H1 (cell line): ENCODE results near the gene DOCK6. TPM values are rescaled to one million over a fixed set of nuclear protein-coding genes. Genes with fewer than 3 reads are reported as not detected.

Experiments used
- CTCF ChIA-PET: fragments of 300-600 bp; sonication (Branson Sonifier 250); formaldehyde crosslinking; loops from one replicate; lab custom pipeline; 2021; ENCODE audit not compliant: partially characterized antibody; lab: Charles Lee
- POLR2A ChIA-PET: fragments of 300-600 bp; sonication (Branson Sonifier 250); formaldehyde crosslinking; loops from one replicate; lab custom pipeline; 2021; ENCODE audit warnings: inconsistent platforms; ENCODE audit not compliant: partially characterized antibody; lab: Charles Lee
- DNase-seq, 2 experiments: peaks; one replicate each; pipeline versions ENCODE4 v3.0.0 to v3.0.0-alpha.2; 2010 to 2022; ENCODE audit warnings: low spot score in 2 of 2, low read depth in 1 of 2, mixed read lengths in 1 of 2
- FAIRE-seq: peaks from 2 replicates; lab custom pipeline; 2011; peaks lifted over from hg19 to GRCh38; lab: Jason Lieb, UNC
- H2AFZ ChIP-seq: 2 replicates; pipeline ENCODE4 v1.8.1; 2012; ENCODE audit warnings: low read length, inconsistent platforms
- H2AK5ac ChIP-seq: 2 replicates; pipeline ENCODE4 v1.6.1; 2013; ENCODE audit warnings: low read depth, low read length
- H2BK120ac ChIP-seq: replicated peaks from 2 replicates; pipeline ENCODE3; 2013; ENCODE audit warnings: low read depth, low read length, inconsistent platforms
- H2BK12ac ChIP-seq: 2 replicates; pipeline ENCODE4 v1.6.1; 2013; ENCODE audit warnings: low read depth, low read length
- H2BK15ac ChIP-seq: 2 replicates; pipeline ENCODE4 v1.6.1; 2013; ENCODE audit warnings: low read length
- H2BK20ac ChIP-seq: 2 replicates; pipeline ENCODE4 v1.6.1; 2013; ENCODE audit warnings: low read length
- H2BK5ac ChIP-seq: 2 replicates; pipeline ENCODE4 v1.6.1; 2013; ENCODE audit warnings: low read depth, low read length
- H3K14ac ChIP-seq: 2 replicates; pipeline ENCODE4 v1.6.1; 2013; ENCODE audit warnings: inconsistent platforms; ENCODE audit not compliant: insufficient read length
- H3K18ac ChIP-seq: 2 replicates; pipeline ENCODE4 v1.6.1; 2013; ENCODE audit warnings: low read length; ENCODE audit errors: extremely low read depth
- H3K23ac ChIP-seq: 2 replicates; pipeline ENCODE4 v1.6.1; 2013; ENCODE audit warnings: inconsistent platforms; ENCODE audit not compliant: insufficient read length
- H3K23me2 ChIP-seq: 2 replicates; pipeline ENCODE4 v1.6.1; 2013; ENCODE audit warnings: low read depth, low read length
- H3K27ac ChIP-seq: 2 replicates; pipeline ENCODE4 v1.6.1; 2011; ENCODE audit warnings: low read depth, low read length, inconsistent platforms
- H3K27me3 ChIP-seq, 4 experiments: replicated peaks in 1 of 4; 1 replicate in 1 of 4; 2 replicates in 3 of 4; pipeline versions ENCODE4 v1.6.1 to v1.8.1; 2011 to 2013; ENCODE audit warnings: low read length in 3 of 4, mild to moderate bottlenecking in 3 of 4, inconsistent platforms in 2 of 4, mixed read lengths in 2 of 4, moderate library complexity in 1 of 4; ENCODE audit not compliant: control insufficient read depth in 3 of 4, insufficient read depth in 3 of 4; ENCODE audit errors: extremely low read depth in 1 of 4
- H3K36me3 ChIP-seq, 4 experiments: 2 replicates each; pipeline versions ENCODE4 v1.6.1 to v1.8.1; 2011 to 2013; ENCODE audit warnings: mild to moderate bottlenecking in 4 of 4, low read length in 3 of 4, moderate library complexity in 2 of 4, control low read depth in 1 of 4, inconsistent platforms in 1 of 4; ENCODE audit not compliant: insufficient read depth in 4 of 4, control insufficient read depth in 2 of 4
- H3K4ac ChIP-seq: replicated peaks from 2 replicates; pipeline ENCODE3; 2013; ENCODE audit warnings: low read length, low read depth, mixed read lengths, inconsistent platforms; ENCODE audit not compliant: insufficient read length
- H3K4me1 ChIP-seq, 4 experiments: replicated peaks in 1 of 4; 1 replicate in 1 of 4; 2 replicates in 3 of 4; pipeline versions ENCODE4 v1.6.1 to v1.8.1; 2011 to 2013; ENCODE audit warnings: low read length in 3 of 4, inconsistent platforms in 2 of 4, mixed read lengths in 1 of 4; ENCODE audit not compliant: insufficient read depth in 4 of 4, control insufficient read depth in 3 of 4
- H3K4me2 ChIP-seq, 2 experiments: 2 replicates each; pipeline versions ENCODE4 v1.6.1 to v1.8.1; 2011 to 2013; ENCODE audit warnings: low read depth in 2 of 2, low read length in 2 of 2, control low read depth in 1 of 2, inconsistent platforms in 1 of 2, mild to moderate bottlenecking in 1 of 2; ENCODE audit not compliant: insufficient read depth in 1 of 2
- H3K4me3 ChIP-seq, 4 experiments: fragments of 200-600, 300-600 bp in 1 of 4; sonication (generic), shearing (Covaris generic), sonication (Bioruptor Twin) in 1 of 4; 2 replicates each; pipeline versions ENCODE4 v1.5.1 to v1.8.1; 2011 to 2016; ENCODE audit warnings: low read length in 4 of 4, low read depth in 3 of 4, control low read depth in 2 of 4, inconsistent platforms in 2 of 4, mild to moderate bottlenecking in 2 of 4, mixed read lengths in 1 of 4, moderate library complexity in 1 of 4; ENCODE audit not compliant: insufficient read depth in 2 of 4; ENCODE audit errors: extremely low read depth in 1 of 4
- H3K56ac ChIP-seq: replicated peaks from 2 replicates; pipeline ENCODE3; 2013; ENCODE audit warnings: low read depth, mild to moderate bottlenecking, mixed read lengths, low read length, inconsistent platforms; ENCODE audit not compliant: insufficient read length
- H3K79me1 ChIP-seq: 2 replicates; pipeline ENCODE4 v1.6.1; 2013; ENCODE audit warnings: low read depth, low read length, control low read depth
- H3K79me2 ChIP-seq, 2 experiments: 2 replicates each; pipeline versions ENCODE4 v1.6.1 to v1.8.1; 2012 to 2013; ENCODE audit warnings: low read length in 2 of 2, mild to moderate bottlenecking in 2 of 2, inconsistent platforms in 1 of 2; ENCODE audit not compliant: insufficient read depth in 2 of 2, control insufficient read depth in 1 of 2
- H3K9ac ChIP-seq, 4 experiments: replicated peaks in 1 of 4; 1 replicate in 1 of 4; 2 replicates in 3 of 4; pipeline versions ENCODE4 v1.6.1 to v1.8.1; 2011 to 2013; ENCODE audit warnings: low read depth in 3 of 4, low read length in 3 of 4, control low read depth in 2 of 4, mild to moderate bottlenecking in 2 of 4, moderate library complexity in 2 of 4, inconsistent platforms in 1 of 4; ENCODE audit errors: extremely low read depth in 1 of 4
- H3K9me3 ChIP-seq, 2 experiments: 2 replicates each; pipeline versions ENCODE4 v1.6.1 to v1.8.1; 2012 to 2013; ENCODE audit warnings: mild to moderate bottlenecking in 2 of 2, moderate library complexity in 2 of 2, control low read depth in 1 of 2, inconsistent platforms in 1 of 2, low read depth in 1 of 2, low read length in 1 of 2, mixed read lengths in 1 of 2; ENCODE audit not compliant: insufficient read depth in 2 of 2
- H4K20me1 ChIP-seq, 2 experiments: replicated peaks in 1 of 2; 2 replicates each; pipeline versions ENCODE3 to v1.8.1; 2011 to 2013; ENCODE audit warnings: inconsistent platforms in 2 of 2, low read length in 2 of 2, mild to moderate bottlenecking in 1 of 2; ENCODE audit not compliant: insufficient read depth in 2 of 2, control insufficient read depth in 1 of 2
- H4K5ac ChIP-seq: 2 replicates; pipeline ENCODE4 v1.6.1; 2013; ENCODE audit warnings: low read length, low read depth, mixed read lengths, inconsistent platforms; ENCODE audit not compliant: insufficient read length
- H4K8ac ChIP-seq: 2 replicates; pipeline ENCODE4 v1.8.0; 2013; ENCODE audit warnings: mild to moderate bottlenecking, moderate library complexity, low read length, inconsistent platforms; ENCODE audit not compliant: insufficient read depth; ENCODE audit errors: extremely low read depth
- H4K91ac ChIP-seq: replicated peaks from 2 replicates; pipeline ENCODE3; 2013; ENCODE audit warnings: low read length, mixed read lengths, inconsistent platforms; ENCODE audit not compliant: insufficient read length
- ATF2 ChIP-seq: IDR thresholded peaks from 2 replicates; pipeline ENCODE4 v1.6.1; 2012; ENCODE audit warnings: low read length, inconsistent platforms
- BACH1 ChIP-seq: IDR thresholded peaks from 2 replicates; pipeline ENCODE4 v1.6.1; 2012; ENCODE audit warnings: low read length, improper control_type of control experiment
- BCL11A ChIP-seq, 2 experiments: IDR thresholded peaks; one replicate each; pipeline ENCODE4 v1.6.1; 2011; ENCODE audit warnings: low read depth in 2 of 2, low read length in 2 of 2, mild to moderate bottlenecking in 2 of 2
- CREB1 ChIP-seq: IDR thresholded peaks from 2 replicates; pipeline ENCODE4 v1.6.1; 2012; ENCODE audit warnings: inconsistent platforms
- MAFK ChIP-seq: IDR thresholded peaks from 2 replicates; pipeline ENCODE4 v1.6.1; 2012; ENCODE audit warnings: low read depth, mild to moderate bottlenecking, improper control_type of control experiment, low read length
- POLR2A ChIP-seq, 2 experiments: IDR thresholded peaks; 1 replicate in 1 of 2; 2 replicates in 1 of 2; pipeline ENCODE4 v1.6.1; 2011; ENCODE audit warnings: low read depth in 2 of 2, low read length in 2 of 2, mild to moderate bottlenecking in 2 of 2; ENCODE audit errors: control extremely low read depth in 1 of 2
- POLR2AphosphoS5 ChIP-seq: IDR thresholded peaks from 2 replicates; pipeline ENCODE4 v1.6.1; 2011; ENCODE audit warnings: low read depth, low read length
- TAF7 ChIP-seq: optimal IDR thresholded peaks from 2 replicates; pipeline ENCODE3; 2011; ENCODE audit warnings: low read depth, mild to moderate bottlenecking, inconsistent platforms, low read length, moderate library complexity, borderline replicate concordance
- TCF12 ChIP-seq: IDR thresholded peaks from 2 replicates; pipeline ENCODE4 v1.6.1; 2011; ENCODE audit warnings: low read depth, mild to moderate bottlenecking, low read length
- ZNF274 ChIP-seq: IDR thresholded peaks from 2 replicates; pipeline ENCODE4 v1.7.0; 2012; ENCODE audit warnings: low read length, borderline replicate concordance; ENCODE audit errors: extremely low read depth
- WGBS, 2 experiments: shearing (Covaris generic) in 1 of 2; methylation state at CpG; one replicate each; pipeline versions ENCODE4 v1.1.6 to v1.1.7; 2013 to 2015; ENCODE audit warnings: low lambda C conversion rate in 2 of 2, mixed read lengths in 2 of 2, inconsistent platforms in 1 of 2, low coverage in 1 of 2, missing lambda C conversion rate in 1 of 2; ENCODE audit not compliant: insufficient replicate concordance in 2 of 2, insufficient coverage in 1 of 2, insufficient read length in 1 of 2; ENCODE audit errors: extremely low coverage in 1 of 2, missing lambda C conversion rate in 1 of 2; 5-methylcytosine and 5-hydroxymethylcytosine counted together
- polyA plus RNA-seq, 7 experiments: library from polyadenylated mRNA; depleted of rRNA in 3 of 7; stranded (reverse) in 5 of 7; unstranded in 2 of 7; fragments of >200 nt in 5 of 7; fragments of 200-250 nt in 2 of 7; gene quantifications; 1 replicate in 5 of 7; 2 replicates in 1 of 7; 4 replicates in 1 of 7; pipeline versions ENCODE4 v1.2.1 to v1.2.3, GENCODE V29; 2011 to 2013; ENCODE audit warnings: missing spikeins in 2 of 7, mixed read lengths in 2 of 7
- total RNA-seq: library from RNA; stranded (reverse); fragmentation: NEBNext Ultra II Directional; extraction: Animal tissue kit (Norgen Biotek cat#: 25700); gene quantifications from 2 replicates; pipeline ENCODE4 v1.2.1, GENCODE V29; 2021

DOCK6 gene
- total and polyA plus RNA-seq, 2 of the 8 experiments (the other 6 are each of a cell fraction or from before 2014, with no cell fraction given) = 25.5 to 54.7 TPM

GRCh38 chr19:11273989-11274388 is 11.7 kb upstream of the DOCK6 start:
- 81% methylated on average over 5 of the region's 5 CpGs; no CpG with 5 or more reads in 1 of the 2 experiments for WGBS, 2 experiments
- Histone ChIP-seq H4K91ac (no peak overlapping the region), H2BK5ac (no peak overlapping the region), H3K4me2 (no peak overlapping the region), H3K9ac (no peak overlapping the region), H3K56ac (no peak overlapping the region), H3K4me3 (no peak overlapping the region), H4K20me1 (no peaks in the 10 kb centered on the region), H2BK120ac (no peak overlapping the region), H3K79me2 (no peaks in the 10 kb centered on the region), H3K9me3 (peaks cover 0 to 11% of the 10 kb centered on the region in 2 experiments; a peak in 1 of 4 replicates), H3K18ac (no peak overlapping the region), H2BK20ac (no peak overlapping the region), H3K4ac (no peak overlapping the region), H4K5ac (no peak overlapping the region), H2BK12ac (no peak overlapping the region), H2BK15ac (no peak overlapping the region), H3K79me1 (no peaks in the 10 kb centered on the region), H3K14ac (no peak overlapping the region), H3K23ac (no peak overlapping the region), H3K4me1 (peaks cover 0 to 4% (median 2%) of the 10 kb centered on the region in 4 experiments; a peak in 4 of 7 replicates), H3K36me3 (no peaks in the 10 kb centered on the region), H2AFZ (no peak overlapping the region), H3K27ac (no peak overlapping the region), H3K23me2 (no peaks in the 10 kb centered on the region), H3K27me3 (no peaks in the 10 kb centered on the region), H4K8ac (no peak overlapping the region), H2AK5ac (no peak overlapping the region)
- POLR2A ChIA-PET = interaction anchor here (1.9 kb wide), 1 partner anchor 11 kb away, joined by 5 read pairs; the partner anchor contains the start of gene DOCK6
- no peak for FAIRE-seq
- TF ChIP-seq CREB1 (no peak), ATF2 (no peak), TAF7 (no peak), POLR2AphosphoS5 (no peak), BCL11A (IDR thresholded peaks at IDR 0.05; ENCODE audit: low read depth in 2 of 2, low read length in 2 of 2) (no peak), BACH1 (no peak), MAFK (no peak), ZNF274 (no peak), TCF12 (no peak), POLR2A (IDR thresholded peaks at IDR 0.05; ENCODE audit: control extremely low read depth in 1 of 2, low read depth in 2 of 2, low read length in 2 of 2) (no peak)
- no peak for DNase-seq
- CTCF ChIA-PET = interaction anchor here (0.7 to 3.9 kb wide), 8 partner anchors 9 to 209 kb away, joined by 3 to 16 read pairs (median 3); partner anchors contain the start of genes DOCK6 and EPOR
